ENCODE data around the gene MAP3K4. TPM values are rescaled to one million over a fixed set of nuclear protein-coding genes. Genes with fewer than 3 reads are reported as not detected.
A peak's percentile ranks its signal among the peaks of the same experiment; 100 is the strongest.

The MAP3K4 gene
- total RNA-seq, 1 experiment from 2014 or later: 27.1 TPM

GRCh38 chr6:161152907-161153662 is 161.5 kb downstream of the MAP3K4 start:
- no peaks in the 10 kb centered on the region for H3K27me3 ChIP-seq (replicated peaks)
- no peak overlapping the region for H3K27ac ChIP-seq
- peaks cover 14% of the 10 kb centered on the region for H3K36me3 ChIP-seq
- no peaks in the 10 kb centered on the region for H3K4me1 ChIP-seq (replicated peaks)
- H3K4me3 ChIP-seq: no peak overlapping the region
- H3K9me3 ChIP-seq (replicated peaks): no peaks in the 10 kb centered on the region
- no peak for DNase-seq (ENCODE audit: low read depth in 1 of 2, low spot score in 2 of 2)

DNA sequence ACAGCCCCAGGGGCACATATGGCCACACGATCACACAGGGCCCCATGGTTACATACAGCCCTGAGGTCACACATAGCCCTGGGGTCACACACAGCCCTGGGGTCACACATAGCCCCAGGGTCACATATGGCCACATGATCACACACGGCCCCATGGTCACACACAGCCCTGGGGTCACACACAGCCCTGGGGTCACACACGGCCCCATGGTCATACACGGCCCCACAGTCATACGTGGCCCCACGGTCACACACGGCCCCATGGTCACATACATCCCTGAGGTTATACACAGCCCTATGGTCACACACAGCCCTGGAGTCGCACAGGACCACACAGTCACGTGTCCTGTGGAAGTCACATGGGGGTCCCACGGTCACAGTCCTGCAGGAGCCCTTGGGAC is 162.2 kb downstream of the MAP3K4 start:
- Histone ChIP-seq H3K9me3 (replicated peaks) (no peaks in the 10 kb centered on the region), H3K27ac (no peak overlapping the region), H3K27me3 (replicated peaks) (no peaks in the 10 kb centered on the region), H3K36me3 (peaks cover 8% of the 10 kb centered on the region), H3K4me3 (no peak overlapping the region), H3K4me1 (replicated peaks) (no peaks in the 10 kb centered on the region)
- DNase-seq (ENCODE audit: low read depth in 1 of 2, low spot score in 2 of 2): no peak

DNA sequence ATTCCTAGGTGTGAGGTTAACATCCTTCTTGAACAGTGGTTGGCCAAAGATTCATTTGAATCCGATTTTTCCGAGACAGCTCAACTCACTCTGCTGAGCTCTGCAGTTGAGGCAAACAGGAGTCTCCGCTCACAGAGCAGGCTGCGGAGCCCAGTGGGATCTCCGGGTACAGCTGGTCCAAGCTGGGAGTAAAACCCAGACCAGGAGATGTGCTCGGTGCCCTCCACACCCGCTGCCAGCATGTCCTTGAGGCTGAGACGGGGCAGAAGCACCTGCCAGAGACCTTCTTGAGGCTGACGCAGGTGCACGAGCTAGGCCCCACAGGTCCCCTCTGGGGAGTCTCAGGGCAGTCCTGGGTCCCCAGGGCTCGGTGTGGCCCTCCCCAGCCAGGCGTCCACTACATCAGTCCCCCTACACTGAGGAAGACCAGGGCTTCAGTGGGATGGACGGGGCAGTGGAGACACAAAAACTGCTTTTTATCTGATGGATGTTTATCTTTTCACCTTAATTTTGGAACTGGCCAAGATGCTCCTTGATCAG is 163.3 kb downstream of the MAP3K4 start:
- Histone ChIP-seq H3K4me1 (replicated peaks) (no peaks in the 10 kb centered on the region), H3K36me3 (peaks cover 8% of the 10 kb centered on the region), H3K27ac (no peak overlapping the region), H3K4me3 (no peak overlapping the region), H3K9me3 (replicated peaks) (no peaks in the 10 kb centered on the region), H3K27me3 (replicated peaks) (no peaks in the 10 kb centered on the region)
- DNase-seq (ENCODE audit: low read depth in 1 of 2, low spot score in 2 of 2): no peak

- Histone ChIP-seq H3K27me3 (replicated peaks) (no peaks in the 10 kb centered on the region), H3K4me3 (no peak overlapping the region), H3K4me1 (replicated peaks) (no peaks in the 10 kb centered on the region), H3K36me3 (peaks cover 17% of the 10 kb centered on the region; the same call in 1 of the 2 replicates), H3K27ac (no peak overlapping the region), H3K9me3 (replicated peaks) (no peaks in the 10 kb centered on the region)
- DNase-seq (ENCODE audit: low read depth in 1 of 2, low spot score in 2 of 2): no peak
These were observed 169.6 kb downstream of the MAP3K4 start for GRCh38 chr6:161161121-161161520.

DNA sequence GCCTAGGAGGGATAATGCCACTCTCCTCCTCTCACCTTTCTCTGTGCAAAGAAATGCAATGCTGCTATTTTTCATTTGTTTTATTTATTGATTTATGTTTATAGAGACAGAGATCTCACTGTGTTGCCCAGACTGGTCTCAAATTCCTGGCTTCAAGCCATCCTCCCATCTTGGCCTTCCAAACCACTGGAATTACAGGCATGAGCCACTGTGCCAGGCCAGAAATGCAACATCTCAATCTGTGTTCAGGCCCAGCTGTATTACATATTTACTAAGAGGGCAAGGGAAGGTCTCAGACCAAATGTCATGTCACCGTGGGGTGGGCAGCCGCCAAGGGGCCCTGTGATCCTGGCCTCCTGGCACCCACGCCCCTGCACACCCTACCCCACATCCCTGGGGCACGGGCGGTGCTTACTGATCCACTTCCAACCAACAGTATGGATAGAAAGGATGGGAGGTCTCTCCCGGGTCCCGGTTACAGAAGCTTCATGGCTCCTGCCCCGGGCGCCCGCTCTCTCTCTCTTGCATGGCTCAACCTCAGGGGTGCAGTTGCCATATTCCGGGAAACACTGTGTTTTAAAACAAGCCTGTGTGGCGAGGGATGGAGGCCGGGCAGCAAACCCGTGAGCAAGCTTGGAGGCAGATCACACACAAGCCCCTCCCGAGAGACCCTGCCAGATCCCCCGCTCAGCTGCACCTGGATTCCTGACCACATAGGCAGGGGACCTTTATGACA is 170.5 kb downstream of the MAP3K4 start:
- Histone ChIP-seq H3K36me3 (peaks cover 17% of the 10 kb centered on the region; the same call in 1 of the 2 replicates), H3K4me1 (replicated peaks) (no peaks in the 10 kb centered on the region), H3K4me3 (no peak overlapping the region), H3K9me3 (replicated peaks) (no peaks in the 10 kb centered on the region), H3K27ac (no peak overlapping the region), H3K27me3 (replicated peaks) (no peaks in the 10 kb centered on the region)
- DNase-seq (ENCODE audit: low read depth in 1 of 2, low spot score in 2 of 2): peak in 1 of 2 experiments; percentile 28

DNA sequence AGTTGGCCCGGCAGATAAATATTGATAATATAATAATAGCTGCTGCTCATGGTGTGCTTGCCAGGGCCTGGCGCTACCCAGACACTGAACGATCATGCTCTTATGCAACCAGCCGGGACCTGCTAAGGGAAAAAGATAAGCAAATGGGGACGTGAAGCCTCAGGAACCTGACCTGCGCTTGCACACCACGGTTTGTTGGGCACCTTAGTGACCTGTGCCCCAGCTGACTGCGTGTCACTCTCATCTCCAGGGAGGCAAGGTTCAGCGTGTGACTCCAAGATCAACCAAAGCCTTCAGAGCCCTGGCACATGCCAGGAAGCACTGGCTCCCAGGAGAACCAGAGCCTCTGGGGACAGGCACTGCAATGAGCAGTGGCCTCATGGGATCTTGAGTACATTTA is 171.2 kb downstream of the MAP3K4 start:
- no peak overlapping the region for H3K27ac ChIP-seq
- no peak overlapping the region for H3K4me3 ChIP-seq
- no peaks in the 10 kb centered on the region for H3K9me3 ChIP-seq (replicated peaks)
- DNase-seq (ENCODE audit: low read depth in 1 of 2, low spot score in 2 of 2): peak in 1 of 2 experiments; percentile 27
- peaks cover 17% of the 10 kb centered on the region; the same call in 1 of the 2 replicates for H3K36me3 ChIP-seq
- no peaks in the 10 kb centered on the region for H3K4me1 ChIP-seq (replicated peaks)
- no peaks in the 10 kb centered on the region for H3K27me3 ChIP-seq (replicated peaks)

GRCh38 chr6:161163466-161164181 is 172.1 kb downstream of the MAP3K4 start:
- Histone ChIP-seq H3K9me3 (replicated peaks) (no peaks in the 10 kb centered on the region), H3K4me3 (no peak overlapping the region), H3K36me3 (peaks cover 14% of the 10 kb centered on the region; the same call in 1 of the 2 replicates), H3K27ac (no peak overlapping the region), H3K4me1 (replicated peaks) (peaks cover 6% of the 10 kb centered on the region), H3K27me3 (replicated peaks) (no peaks in the 10 kb centered on the region)
- DNase-seq (ENCODE audit: low read depth in 1 of 2, low spot score in 2 of 2): peak in 1 of 2 experiments; percentile 27

DNA sequence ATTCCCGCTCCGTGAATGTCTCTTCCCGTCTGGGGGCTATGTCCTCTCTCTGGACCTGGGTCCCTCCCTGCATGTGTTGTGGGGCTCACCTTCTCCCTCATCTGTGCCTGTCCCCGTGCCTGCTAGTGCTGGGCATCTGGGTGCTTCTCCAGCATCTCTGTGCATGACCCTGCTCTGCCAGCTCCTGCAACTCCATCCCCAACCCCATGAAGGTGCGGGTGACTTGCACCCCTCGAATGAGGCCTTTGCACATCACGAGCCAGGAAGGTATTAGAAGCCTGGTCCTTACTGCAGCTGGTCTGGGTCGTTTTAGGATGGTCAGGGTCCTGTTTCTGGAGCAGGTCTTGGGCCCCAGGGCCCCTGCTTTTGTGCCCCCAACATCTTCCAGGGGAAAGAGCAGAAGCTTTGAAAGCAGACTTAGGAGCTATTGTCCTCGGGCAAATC is 172.6 kb downstream of the MAP3K4 start:
- no peaks in the 10 kb centered on the region for H3K9me3 ChIP-seq (replicated peaks)
- no peak overlapping the region for H3K27ac ChIP-seq
- H3K36me3 ChIP-seq: peaks cover 14% of the 10 kb centered on the region; the same call in 1 of the 2 replicates
- DNase-seq (ENCODE audit: low read depth in 1 of 2, low spot score in 2 of 2): peak in 1 of 2 experiments; percentile 34
- no peaks in the 10 kb centered on the region for H3K27me3 ChIP-seq (replicated peaks)
- H3K4me3 ChIP-seq: no peak overlapping the region
- H3K4me1 ChIP-seq (replicated peaks): peaks cover 12% of the 10 kb centered on the region

- no peak overlapping the region for H3K27ac ChIP-seq
- peaks cover 14% of the 10 kb centered on the region; the same call in 1 of the 2 replicates for H3K36me3 ChIP-seq
- H3K9me3 ChIP-seq (replicated peaks): no peaks in the 10 kb centered on the region
- H3K4me3 ChIP-seq: no peak overlapping the region
- H3K27me3 ChIP-seq (replicated peaks): no peaks in the 10 kb centered on the region
- H3K4me1 ChIP-seq (replicated peaks): peaks cover 12% of the 10 kb centered on the region
- peak in 1 of 2 experiments; percentile 17 for DNase-seq (ENCODE audit: low read depth in 1 of 2, low spot score in 2 of 2)
These were observed 174.6 kb downstream of the MAP3K4 start for GRCh38 chr6:161166176-161166575.

- no peak overlapping the region for H3K27ac ChIP-seq
- peaks cover 12% of the 10 kb centered on the region for H3K4me1 ChIP-seq (replicated peaks)
- H3K27me3 ChIP-seq (replicated peaks): no peaks in the 10 kb centered on the region
- DNase-seq (ENCODE audit: low read depth in 1 of 2, low spot score in 2 of 2): peak in 1 of 2 experiments; percentile 2
- H3K36me3 ChIP-seq: peaks cover 9% of the 10 kb centered on the region; the same call in 1 of the 2 replicates
- no peak overlapping the region for H3K4me3 ChIP-seq
- H3K9me3 ChIP-seq (replicated peaks): no peaks in the 10 kb centered on the region
These were observed 175.1 kb downstream of the MAP3K4 start for GRCh38 chr6:161166677-161167076.

All from SJSA1 (cell line).